ENCODE measurements around the gene GTF3C2.

Gene GTF3C2

GRCh38 chr2:27356382-27357181 is at the start of gene GTF3C2:
TSS of gene GTF3C2 (minus strand) at chr2:27356764. CDS start at chr2:27343554, 13,210 bp downstream.
- peak; percentile 78 for DNase-seq

- DNase-seq, result no peak
Observed at GRCh38 chr2:27400348-27401135, 44.0 kb upstream of the GTF3C2 start.

DNA sequence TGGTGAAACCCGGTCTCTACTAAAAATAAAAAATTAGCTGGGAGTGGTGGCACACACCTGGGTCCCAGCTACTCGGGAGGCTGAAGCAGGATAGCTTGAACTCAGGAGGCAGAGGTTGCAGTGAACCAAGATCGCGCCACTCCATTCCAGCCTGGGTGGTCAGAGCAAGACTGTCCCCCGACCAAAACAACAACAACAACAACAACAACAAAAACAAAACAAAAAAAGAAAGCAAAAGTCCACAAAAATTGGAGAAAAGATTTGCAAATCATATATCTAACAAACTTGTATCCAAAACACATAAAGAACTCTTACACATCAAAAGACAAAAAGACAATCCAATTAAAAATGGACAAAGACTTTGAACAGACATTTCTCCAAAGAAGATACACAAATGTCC is 42.4 kb upstream of the GTF3C2 start:
- no peak for DNase-seq

GRCh38 chr2:27393225-27393624 is 36.7 kb upstream of the GTF3C2 start:
- DNase-seq, result no peak

DNA sequence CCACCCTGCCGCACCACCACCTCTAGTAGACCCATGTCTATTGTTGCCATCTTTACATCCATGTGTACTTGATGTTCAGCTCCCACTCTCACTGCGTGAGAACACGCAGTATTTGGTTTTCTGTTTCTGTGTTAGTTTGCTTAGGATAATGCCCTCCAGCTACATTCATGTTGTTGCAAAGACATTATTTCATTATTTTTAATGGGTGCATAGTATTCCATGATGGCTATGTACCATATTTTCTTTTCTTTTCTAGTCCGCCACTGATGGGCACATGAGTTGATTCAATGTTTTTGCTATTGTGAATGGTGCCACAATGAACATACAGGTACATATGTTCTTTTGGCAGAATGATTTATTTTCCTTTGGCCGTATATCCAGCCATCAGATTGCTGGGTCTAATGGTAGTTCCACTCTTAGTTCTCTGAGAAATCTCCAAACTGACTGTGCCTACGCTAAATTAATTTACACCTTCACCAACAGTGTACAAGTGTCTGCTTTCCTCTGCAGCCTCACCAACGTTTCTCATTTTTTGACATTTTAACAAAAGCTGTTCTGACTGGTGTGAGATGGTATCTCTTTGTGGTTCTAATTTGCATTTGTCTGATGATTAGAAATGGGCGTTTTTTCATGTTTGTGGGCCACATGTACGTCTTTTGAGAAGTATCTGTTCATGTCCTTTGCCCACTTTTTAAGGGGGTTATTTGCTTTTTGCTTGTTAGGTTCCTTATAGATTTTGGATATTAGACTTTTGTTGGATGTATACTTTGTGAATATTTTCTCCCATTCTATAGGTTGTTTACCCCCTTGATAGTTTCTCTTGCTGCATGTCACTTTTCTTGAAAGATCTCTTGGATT is 34.5 kb upstream of the GTF3C2 start:
- no peak for DNase-seq

- DNase-seq, result no peak
Observed at GRCh38 chr2:27381577-27382181, 25.1 kb upstream of the GTF3C2 start.

- peak; percentile 85 for DNase-seq
Observed at GRCh38 chr2:27380626-27381545, 24.3 kb upstream of the GTF3C2 start, which contains the start of gene ZNF513. TSS of gene ZNF513 (minus strand) at chr2:27380734. CDS start at chr2:27380526, 208 bp downstream.

GRCh38 chr2:27379836-27380625 is 23.5 kb upstream of the GTF3C2 start:
- DNase-seq, result peak; percentile 46

- DNase-seq, result no peak
Observed at GRCh38 chr2:27379383-27379835, 22.8 kb upstream of the GTF3C2 start.

GRCh38 chr2:27378809-27379290 is 22.3 kb upstream of the GTF3C2 start:
- DNase-seq, result no peak

DNA sequence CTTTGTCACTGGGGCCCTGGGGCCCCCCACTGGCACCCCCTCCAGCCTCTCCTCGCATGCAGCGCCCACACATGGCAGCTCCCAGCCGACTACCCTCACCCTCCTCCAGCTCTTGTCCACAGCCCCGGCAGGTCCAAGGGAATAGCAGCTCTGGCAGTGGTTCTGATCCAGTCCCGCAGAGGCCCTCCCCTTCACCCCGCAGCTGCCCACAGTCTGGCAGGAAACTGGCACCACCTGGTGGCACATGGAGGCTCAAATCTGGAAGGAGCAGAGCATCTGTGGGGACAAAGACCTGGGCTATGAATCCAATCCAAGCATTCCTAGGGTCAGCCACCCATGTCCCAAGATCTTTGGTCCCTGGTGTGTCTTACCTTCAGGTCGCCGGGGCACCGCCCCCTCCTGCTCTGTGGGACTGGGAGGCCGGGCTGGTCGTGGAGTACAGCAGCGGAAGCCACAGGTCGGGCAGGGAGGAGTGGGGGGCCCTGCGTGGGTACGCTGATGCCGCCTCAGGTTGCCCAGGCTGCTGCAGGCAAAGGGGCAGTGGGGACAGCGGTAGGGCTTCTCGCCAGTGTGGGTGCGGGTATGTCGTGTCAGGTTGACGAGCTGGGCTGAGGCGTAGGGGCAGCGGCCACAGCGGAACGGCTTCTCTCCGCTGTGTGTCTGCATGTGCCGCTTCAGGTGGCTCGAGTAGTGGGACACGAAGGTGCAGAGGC is 21.7 kb upstream of the GTF3C2 start:
- DNase-seq, result no peak

- no peak for DNase-seq
Observed at GRCh38 chr2:27377618-27378095, 21.1 kb upstream of the GTF3C2 start.

DNA sequence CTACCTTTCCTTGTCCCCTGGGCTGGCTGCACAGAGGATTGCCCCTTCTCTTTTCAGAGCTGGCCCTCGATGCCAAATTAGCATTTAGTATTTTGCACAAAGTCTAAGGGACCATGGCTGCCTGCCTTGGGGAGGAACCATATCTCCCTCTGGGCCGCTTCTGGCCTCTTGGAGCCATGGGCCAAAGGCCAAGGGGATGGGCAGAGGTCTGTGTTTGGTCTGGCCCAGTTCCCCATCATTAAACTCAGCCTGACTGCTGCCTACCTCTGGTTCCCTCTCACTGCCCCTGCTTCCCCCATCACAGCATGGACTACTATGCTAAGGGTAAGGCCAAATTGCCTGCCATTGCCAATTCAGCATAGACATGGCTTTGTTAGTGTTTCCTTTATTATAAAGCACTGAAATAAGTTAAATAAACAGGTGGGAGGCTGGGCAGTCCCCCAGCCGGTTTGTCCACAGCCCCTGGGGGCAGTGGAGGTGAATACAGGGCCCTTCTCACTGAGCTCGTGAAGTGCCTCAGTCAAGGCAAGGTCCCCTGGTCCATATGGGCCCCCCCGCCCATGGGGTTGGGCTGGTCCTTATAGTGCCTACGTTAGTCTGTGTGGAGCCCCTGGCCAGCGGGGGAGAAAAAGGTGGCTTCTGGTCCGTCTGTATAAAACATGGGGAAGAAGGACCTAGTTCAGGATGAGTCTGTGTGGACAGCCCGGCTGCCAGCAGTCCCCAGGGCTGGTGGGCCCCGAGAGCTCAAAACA is 20.5 kb upstream of the GTF3C2 start:
- DNase-seq, result no peak

DNA sequence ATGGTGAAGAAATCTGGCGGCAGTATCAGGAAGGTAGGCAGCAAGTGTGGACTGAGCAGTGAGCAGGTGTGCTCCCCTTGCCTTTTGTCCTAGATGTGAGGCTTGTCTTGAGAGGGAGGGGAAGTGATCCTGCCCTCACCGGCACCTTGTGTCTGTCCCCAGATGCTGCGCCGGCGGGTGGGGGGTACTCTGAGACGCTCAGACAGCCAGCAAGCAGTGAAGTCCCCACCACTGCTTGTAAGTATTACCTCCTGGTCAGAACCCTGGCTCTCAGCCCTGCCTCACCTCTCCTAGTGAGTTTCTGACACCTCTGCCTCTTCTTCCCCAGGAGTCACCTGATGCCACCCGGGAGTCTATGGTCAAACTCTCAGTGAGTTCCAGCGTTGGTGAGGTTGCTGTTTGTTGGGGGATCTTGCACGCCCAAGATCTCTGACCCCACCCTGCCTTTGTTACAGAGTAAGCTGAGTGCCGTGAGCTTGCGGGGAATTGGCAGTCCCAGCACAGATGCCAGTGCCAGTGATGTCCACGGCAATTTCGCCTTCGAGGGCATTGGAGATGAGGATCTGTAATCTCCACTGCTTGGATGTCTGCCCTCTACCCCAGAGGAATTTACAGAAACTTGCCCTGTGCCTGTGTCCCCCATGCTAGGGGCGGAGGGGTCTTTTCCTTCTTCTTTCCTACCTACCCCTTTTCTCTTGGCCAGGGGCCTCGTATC is 19.7 kb upstream of the GTF3C2 start:
- no peak for DNase-seq

DNA sequence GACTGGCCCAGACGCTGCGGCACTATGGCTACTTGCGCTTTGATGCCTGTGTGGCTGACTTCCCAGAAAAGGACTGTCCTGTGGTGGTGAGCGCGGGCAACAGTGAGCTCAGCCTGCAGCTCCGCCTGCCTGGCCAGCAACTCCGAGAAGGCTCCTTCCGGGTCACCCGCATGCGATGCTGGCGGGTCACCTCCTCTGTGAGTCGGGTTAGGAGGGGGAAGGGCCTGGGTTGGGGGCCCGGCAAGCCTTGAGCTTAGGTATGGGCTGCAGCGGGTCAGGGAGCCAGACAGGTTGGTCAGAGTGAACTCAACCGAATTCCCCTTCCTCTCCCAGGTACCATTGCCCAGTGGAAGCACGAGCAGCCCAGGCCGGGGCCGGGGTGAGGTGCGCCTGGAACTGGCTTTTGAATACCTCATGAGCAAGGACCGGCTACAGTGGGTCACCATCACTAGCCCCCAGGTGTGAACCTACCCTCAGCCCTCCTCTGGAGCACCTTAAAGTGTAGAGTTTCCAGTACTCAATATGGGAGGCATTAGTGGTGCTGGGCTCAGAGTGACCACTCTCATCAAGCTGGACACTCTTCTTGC is 19.0 kb upstream of the GTF3C2 start:
- no peak for DNase-seq

DNA sequence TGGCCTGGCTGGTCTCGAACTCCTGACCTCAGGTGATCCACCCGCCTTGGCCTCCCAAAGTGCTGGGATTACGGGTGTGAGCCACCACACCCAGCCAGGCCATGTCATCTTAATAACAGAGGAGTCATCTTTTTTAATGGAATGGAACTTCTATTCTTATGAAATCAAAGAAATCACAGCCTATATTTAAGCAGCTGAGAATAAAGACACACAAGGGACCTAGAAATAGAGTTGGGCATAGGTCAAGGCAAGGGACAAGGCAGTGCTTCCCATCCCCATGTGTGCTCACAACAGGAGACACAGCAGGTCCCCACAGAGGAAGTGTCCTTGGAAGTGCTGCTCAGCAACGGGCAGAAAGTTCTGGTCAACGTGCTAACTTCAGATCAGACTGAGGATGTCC is 17.0 kb upstream of the GTF3C2 start:
- DNase-seq, result no peak

GRCh38 chr2:27372937-27373336 is 16.4 kb upstream of the GTF3C2 start:
- no peak for DNase-seq
